GM11168 (cell line): Measurements from ENCODE around the gene POLQ.
"Not testable (repeated sequence)": the region's sequence is repeated elsewhere in the genome, so short reads cannot be mapped to it uniquely, and the experiment has no call there.

ENCODE experiments used
- in situ Hi-C: fragments of 300-500 bp; cut with MboI; formaldehyde crosslinking; loops from one replicate; pipeline ENCODE4 v1.12.0; 2022; ENCODE audit warnings: low sequenced_read_pairs; ENCODE audit not compliant: unreplicated experiment

Gene POLQ

DNA sequence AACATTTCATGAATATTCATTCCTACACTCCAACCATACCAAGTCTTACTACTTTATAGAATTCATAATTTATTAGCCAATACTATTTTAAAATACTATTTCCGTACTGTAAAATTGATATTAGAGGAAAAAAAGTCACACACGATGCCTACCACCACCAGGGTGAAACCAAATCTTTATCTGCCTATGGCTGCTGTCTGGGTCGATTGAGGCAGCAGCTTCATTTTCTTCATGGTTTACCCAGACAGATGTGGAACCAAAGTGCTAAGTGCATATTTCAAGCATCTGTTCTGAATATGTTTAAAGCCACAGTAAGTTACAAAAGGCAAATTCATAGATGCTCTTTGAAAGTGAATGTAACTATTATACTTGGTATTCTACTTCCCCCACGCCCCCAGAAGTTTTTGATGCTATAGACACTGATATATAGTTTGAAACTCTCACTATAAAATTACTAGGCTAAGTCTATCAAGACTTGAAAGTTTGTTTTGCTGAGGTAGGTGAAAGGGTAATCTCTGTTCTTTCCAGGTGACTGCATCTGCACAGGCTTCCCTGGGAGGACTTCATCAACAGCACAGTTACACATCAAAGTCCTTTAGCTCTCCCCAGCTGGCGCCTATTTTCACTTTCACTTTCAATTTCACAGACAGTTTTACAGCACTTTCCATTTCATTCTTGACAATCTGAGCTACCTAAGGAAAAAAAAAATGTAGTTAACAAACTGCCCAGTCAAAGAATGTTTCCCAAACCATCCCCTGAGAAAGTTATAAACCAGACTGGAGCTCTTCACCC is 113.9 kb downstream of the POLQ start:
- in situ Hi-C loops = no loop called here

- in situ Hi-C loops = no loop called here
Observed at GRCh38 chr3:121430664-121431215, 115.0 kb downstream of the POLQ start.

DNA sequence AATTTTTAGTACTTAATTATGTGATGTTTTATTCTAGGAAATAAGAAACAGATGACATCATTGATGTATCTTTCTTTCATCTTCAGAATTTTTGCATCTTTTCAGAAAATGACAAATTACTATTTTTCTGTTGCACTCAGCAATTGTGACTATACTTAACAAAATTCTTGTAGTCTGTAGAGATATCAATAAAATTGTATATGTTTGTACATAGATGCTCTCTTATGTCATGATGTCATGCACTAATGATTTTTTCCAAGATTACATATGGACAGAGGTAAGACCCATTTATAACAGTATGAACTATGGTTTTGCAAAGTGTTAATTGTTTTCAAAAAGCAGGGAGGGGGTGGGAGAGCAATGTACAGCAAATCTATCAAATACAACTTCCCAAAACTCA is 121.2 kb downstream of the POLQ start:
- in situ Hi-C loops = no loop called here

DNA sequence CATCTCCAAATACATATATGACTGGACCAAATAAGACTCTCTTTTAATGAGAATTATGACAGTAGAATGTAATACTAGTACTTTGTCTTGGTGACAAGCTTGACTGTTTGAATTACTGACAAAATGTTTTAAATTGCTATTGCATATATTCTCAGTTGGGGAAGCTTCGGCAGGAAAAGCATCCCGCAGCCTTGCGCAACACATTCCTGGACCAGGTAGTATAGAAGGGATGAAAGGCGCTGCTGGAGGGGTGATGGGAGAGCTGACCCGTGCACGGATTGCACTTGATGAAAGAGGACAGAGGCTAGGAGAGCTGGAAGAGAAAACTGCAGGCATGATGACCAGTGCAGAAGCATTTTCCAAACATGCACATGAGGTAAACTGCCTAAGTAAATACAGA is 127.6 kb downstream of the POLQ start:
- in situ Hi-C loops = no loop called here

DNA sequence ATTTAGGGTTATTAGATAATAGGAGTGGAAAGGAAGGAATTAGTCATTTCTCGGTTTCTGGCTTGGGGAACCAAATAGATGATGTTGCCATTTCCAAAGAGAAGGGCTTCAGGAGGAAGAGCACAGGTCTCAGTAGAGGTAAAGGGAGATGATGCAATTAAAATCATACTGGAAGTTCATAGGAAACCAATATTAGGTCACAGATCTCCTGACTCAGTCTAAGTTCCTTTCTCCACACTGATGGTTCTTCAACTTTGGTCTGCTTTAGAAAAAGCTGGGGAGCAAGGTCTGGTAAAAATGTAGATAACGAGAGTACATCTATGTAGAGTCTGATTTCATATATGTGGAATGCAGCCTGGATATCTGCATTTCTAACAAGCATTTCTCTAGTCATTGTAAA is 130.9 kb downstream of the POLQ start:
- in situ Hi-C loops = no loop called here

DNA sequence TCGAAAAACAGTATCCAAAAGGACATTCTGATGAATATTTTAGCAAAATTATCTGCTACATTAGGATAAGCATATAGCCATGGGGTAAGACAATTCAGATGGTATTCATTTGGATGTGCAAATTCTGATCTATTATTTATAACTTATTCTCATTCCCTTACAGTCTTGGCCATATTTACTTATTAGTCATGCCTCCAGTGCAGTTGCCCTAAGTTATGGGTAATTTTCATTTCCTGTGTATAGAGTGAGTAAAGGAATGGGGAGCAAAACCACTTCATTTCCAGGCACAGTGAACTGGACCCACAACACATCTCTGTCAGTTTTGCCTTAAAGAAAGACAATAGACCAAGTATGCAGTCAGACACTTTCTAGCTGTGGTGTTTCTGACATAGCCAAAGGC is 134.3 kb downstream of the POLQ start:
- in situ Hi-C loops = no loop called here

GRCh38 chr3:121405631-121406030 is 140.2 kb downstream of the POLQ start:
- in situ Hi-C loops = no loop called here

GRCh38 chr3:121399820-121400219 is 146.0 kb downstream of the POLQ start:
- in situ Hi-C loops = no loop called here

DNA sequence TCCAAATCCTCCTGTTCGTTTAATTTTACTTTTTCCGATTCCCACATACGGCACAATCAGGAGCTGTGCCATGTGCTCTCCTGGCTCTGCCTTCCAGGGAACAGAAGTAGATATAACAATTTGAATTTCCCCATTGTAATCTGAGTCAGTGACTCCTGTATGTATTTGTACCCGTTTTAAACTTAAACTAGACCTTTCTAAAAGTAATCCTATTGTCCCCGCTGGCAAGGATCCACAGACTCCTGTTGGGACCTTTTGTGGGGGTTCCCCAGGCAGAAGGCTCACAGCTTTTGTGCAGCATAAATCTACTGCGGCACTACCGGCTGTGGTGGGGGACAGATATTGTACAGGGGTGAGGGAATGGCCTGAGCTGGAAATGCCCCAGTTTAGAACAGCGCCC is 147.7 kb downstream of the POLQ start:
- in situ Hi-C loops = not testable (repeated sequence)

DNA sequence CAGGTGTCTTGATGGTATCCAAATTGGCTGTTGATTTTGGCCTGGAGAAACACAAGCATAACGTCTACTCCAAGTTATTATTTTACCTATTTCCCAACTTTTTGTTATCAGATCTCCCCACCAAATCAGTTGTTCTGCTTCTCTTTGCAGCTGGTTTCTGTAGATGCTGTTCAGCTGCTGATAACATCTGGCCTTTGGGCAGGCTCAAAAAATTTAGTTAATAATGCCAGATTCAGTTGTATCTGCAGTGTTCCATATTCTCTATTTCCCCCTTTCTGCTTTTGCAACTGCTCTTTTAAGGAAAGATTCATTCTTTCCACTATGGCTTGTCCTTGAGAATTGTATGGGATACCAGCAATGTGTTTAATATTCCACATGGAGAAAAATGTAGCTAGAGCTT is 149.8 kb downstream of the POLQ start:
- in situ Hi-C loops = not testable (repeated sequence)

DNA sequence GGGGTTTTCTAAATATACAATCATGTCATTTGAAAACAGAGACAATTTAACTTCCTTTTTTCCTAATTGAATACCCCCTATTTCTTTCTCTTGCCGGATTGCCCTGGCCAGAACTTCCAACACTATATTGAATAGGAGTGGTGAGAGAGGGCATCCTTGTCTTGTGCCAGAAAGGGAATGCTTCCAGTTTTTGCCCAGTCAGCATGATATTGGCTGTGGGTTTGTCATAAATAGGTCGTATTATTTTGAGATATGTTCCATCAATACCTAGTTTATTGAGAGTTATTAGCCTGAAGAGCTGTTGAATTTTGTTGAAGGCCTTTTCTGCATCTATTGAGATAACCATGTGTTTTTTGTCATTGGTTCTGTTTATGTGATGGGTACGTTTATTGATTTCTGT is 157.5 kb downstream of the POLQ start:
- in situ Hi-C loops = not testable (repeated sequence)
